MM.1S (cell line): ENCODE data around the gene KIF24.

ENCODE experiments used
- EZH2 ChIP-seq: fragments of 300-600 bp; sonication (generic); optimal IDR thresholded peaks from 2 replicates; pipeline ENCODE3; 2017; ENCODE audit warnings: low read depth, mild to moderate bottlenecking, antibody characterized with exemption, low read length, mixed read lengths
- EZH2phosphoT487 ChIP-seq: fragments of 300-600 bp; sonication (generic); IDR thresholded peaks from 2 replicates; pipeline ENCODE4 v1.6.1; 2018; ENCODE audit warnings: antibody characterized with exemption, low read length
- TF ChIP-seq, protein P1 (sequence below): fragments of 300-600 bp; sonication (generic); IDR thresholded peaks from 2 replicates; pipeline ENCODE4 v1.5.1; 2016; ENCODE audit warnings: antibody characterized with exemption, low read length, mixed read lengths

DNA sequence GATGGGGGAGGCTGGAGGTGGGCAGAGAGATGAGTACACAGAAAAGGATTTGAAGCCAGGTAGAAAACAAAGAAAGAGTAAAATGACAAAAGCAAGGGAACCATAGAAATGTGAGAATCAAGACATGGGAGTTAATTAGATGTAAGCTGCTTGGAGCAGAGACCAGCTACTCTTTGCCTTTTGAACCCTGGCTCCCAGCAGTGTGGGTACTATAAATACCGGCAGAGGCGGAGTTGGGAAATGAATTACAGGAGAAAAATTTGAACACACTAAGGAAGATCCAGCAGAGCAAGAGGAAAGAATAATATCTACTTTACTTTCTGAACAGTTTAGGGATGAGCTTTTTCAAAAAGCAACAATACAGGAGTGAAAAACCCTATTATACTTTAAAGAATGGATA lies 36.5 kb downstream of the KIF24 start:
- TF ChIP-seq, protein P1, sequence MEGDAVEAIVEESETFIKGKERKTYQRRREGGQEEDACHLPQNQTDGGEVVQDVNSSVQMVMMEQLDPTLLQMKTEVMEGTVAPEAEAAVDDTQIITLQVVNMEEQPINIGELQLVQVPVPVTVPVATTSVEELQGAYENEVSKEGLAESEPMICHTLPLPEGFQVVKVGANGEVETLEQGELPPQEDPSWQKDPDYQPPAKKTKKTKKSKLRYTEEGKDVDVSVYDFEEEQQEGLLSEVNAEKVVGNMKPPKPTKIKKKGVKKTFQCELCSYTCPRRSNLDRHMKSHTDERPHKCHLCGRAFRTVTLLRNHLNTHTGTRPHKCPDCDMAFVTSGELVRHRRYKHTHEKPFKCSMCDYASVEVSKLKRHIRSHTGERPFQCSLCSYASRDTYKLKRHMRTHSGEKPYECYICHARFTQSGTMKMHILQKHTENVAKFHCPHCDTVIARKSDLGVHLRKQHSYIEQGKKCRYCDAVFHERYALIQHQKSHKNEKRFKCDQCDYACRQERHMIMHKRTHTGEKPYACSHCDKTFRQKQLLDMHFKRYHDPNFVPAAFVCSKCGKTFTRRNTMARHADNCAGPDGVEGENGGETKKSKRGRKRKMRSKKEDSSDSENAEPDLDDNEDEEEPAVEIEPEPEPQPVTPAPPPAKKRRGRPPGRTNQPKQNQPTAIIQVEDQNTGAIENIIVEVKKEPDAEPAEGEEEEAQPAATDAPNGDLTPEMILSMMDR: no peak
- TF ChIP-seq EZH2phosphoT487: no peak
- no peak for TF ChIP-seq EZH2
